ENCODE results near the gene COQ2.
A peak's percentile ranks its signal among the peaks of the same experiment; 100 is the strongest.

The COQ2 gene

GRCh38 chr4:83258461-83258860 is 26.1 kb downstream of the COQ2 start:
- no peak for DNase-seq (ENCODE audit: low read depth)
- H3K4me3 ChIP-seq (ENCODE audit: low read depth, low read length), result no peak overlapping the region
- no peak for TF ChIP-seq CTCF (IDR thresholded peaks at IDR 0.05; ENCODE audit: low read depth, low read length, missing control alignments)

- no peak overlapping the region for H3K4me3 ChIP-seq (ENCODE audit: low read depth, low read length)
- TF ChIP-seq CTCF (IDR thresholded peaks at IDR 0.05; ENCODE audit: low read depth, low read length, missing control alignments), result no peak
- DNase-seq (ENCODE audit: low read depth), result no peak
Measured at GRCh38 chr4:83257811-83258210, 26.8 kb downstream of the COQ2 start.

- no peak for DNase-seq (ENCODE audit: low read depth)
- H3K4me3 ChIP-seq (ENCODE audit: low read depth, low read length), result no peak overlapping the region
- no peak for TF ChIP-seq CTCF (IDR thresholded peaks at IDR 0.05; ENCODE audit: low read depth, low read length, missing control alignments)
Measured at GRCh38 chr4:83255584-83255983, 29.0 kb downstream of the COQ2 start.

- H3K4me3 ChIP-seq (ENCODE audit: low read depth, low read length), result no peak overlapping the region
- DNase-seq (ENCODE audit: low read depth), result peak; percentile 64
- peak; percentile 88 for TF ChIP-seq CTCF (IDR thresholded peaks at IDR 0.05; ENCODE audit: low read depth, low read length, missing control alignments)
Measured at GRCh38 chr4:83252782-83253405, 31.7 kb downstream of the COQ2 start.

- H3K4me3 ChIP-seq (ENCODE audit: low read depth, low read length), result no peak overlapping the region
- no peak for DNase-seq (ENCODE audit: low read depth)
- no peak for TF ChIP-seq CTCF (IDR thresholded peaks at IDR 0.05; ENCODE audit: low read depth, low read length, missing control alignments)
Measured at GRCh38 chr4:83251447-83251830, 33.2 kb downstream of the COQ2 start.

- no peak for DNase-seq (ENCODE audit: low read depth)
- no peak overlapping the region for H3K4me3 ChIP-seq (ENCODE audit: low read depth, low read length)
- TF ChIP-seq CTCF (IDR thresholded peaks at IDR 0.05; ENCODE audit: low read depth, low read length, missing control alignments), result no peak
Measured at GRCh38 chr4:83250687-83251446, 33.7 kb downstream of the COQ2 start.

- no peak for TF ChIP-seq CTCF (IDR thresholded peaks at IDR 0.05; ENCODE audit: low read depth, low read length, missing control alignments)
- H3K4me3 ChIP-seq (ENCODE audit: low read depth, low read length), result no peak overlapping the region
- no peak for DNase-seq (ENCODE audit: low read depth)
Measured at GRCh38 chr4:83248486-83248885, 36.1 kb downstream of the COQ2 start.

All from GM12864 (cell line).